Neutrophil (primary cell): ENCODE results near the gene CHST13.
A peak's percentile ranks its signal among the peaks of the same experiment; 100 is the strongest.

ENCODE experiments used
- H3K27ac ChIP-seq: fragments of 200-600 bp; sonication (generic); 2 replicates; pipeline ENCODE4 v1.5.1; 2016; ENCODE audit warnings: mild to moderate bottlenecking, moderate library complexity
- H3K27me3 ChIP-seq: fragments of 200-600 bp; sonication (generic); 2 replicates; pipeline ENCODE4 v1.6.0; 2016; ENCODE audit warnings: mild to moderate bottlenecking
- H3K36me3 ChIP-seq: fragments of 200-600 bp; sonication (generic); 2 replicates; pipeline ENCODE4 v1.5.1; 2017
- H3K4me1 ChIP-seq, 2 experiments: fragments of 200-600 bp in 1 of 2; sonication (generic) in 1 of 2; 1 replicate in 1 of 2; 2 replicates in 1 of 2; pipeline versions ENCODE4 v1.5.1 to v1.6.1; 2013 to 2016; ENCODE audit warnings: low read depth in 1 of 2, low read length in 1 of 2, mild to moderate bottlenecking in 1 of 2, moderate library complexity in 1 of 2; ENCODE audit not compliant: control insufficient read depth in 1 of 2, insufficient read depth in 1 of 2
- H3K4me3 ChIP-seq, 2 experiments: fragments of 200-600 bp in 1 of 2; sonication (generic) in 1 of 2; 1 replicate in 1 of 2; 2 replicates in 1 of 2; pipeline ENCODE4 v1.5.1; 2013 to 2016; ENCODE audit warnings: low read depth in 1 of 2, low read length in 1 of 2, mild to moderate bottlenecking in 1 of 2, moderate library complexity in 1 of 2
- H3K9me3 ChIP-seq: fragments of 200-600 bp; sonication (generic); 2 replicates; pipeline ENCODE4 v1.5.1; 2016
- CTCF ChIP-seq: fragments of 200-600 bp; sonication (generic); IDR thresholded peaks from 2 replicates; pipeline ENCODE4 v1.5.1; 2016; ENCODE audit warnings: antibody characterized with exemption

CHST13 gene

GRCh38 chr3:126528419-126528799 lies 4.5 kb downstream of the CHST13 start:
- no peaks in the 10 kb centered on the region for H3K36me3 ChIP-seq
- peaks cover 14% of the 10 kb centered on the region for H3K27me3 ChIP-seq
- no peak for TF ChIP-seq CTCF
- H3K9me3 ChIP-seq = no peaks in the 10 kb centered on the region
- H3K4me3 ChIP-seq = peak overlapping the region; percentile 31 to 54
- H3K27ac ChIP-seq = peak overlapping the region; percentile 93
- peaks cover 84 to 85% of the 10 kb centered on the region in 2 experiments for H3K4me1 ChIP-seq

- peaks cover 9% of the 10 kb centered on the region for H3K27me3 ChIP-seq
- peak overlapping the region; percentile 93 for H3K27ac ChIP-seq
- no peak for TF ChIP-seq CTCF
- H3K4me3 ChIP-seq = peak overlapping the region; percentile 47 to 54
- no peaks in the 10 kb centered on the region for H3K9me3 ChIP-seq
- no peaks in the 10 kb centered on the region for H3K36me3 ChIP-seq
- H3K4me1 ChIP-seq = peaks cover 85% of the 10 kb centered on the region in 2 experiments
Observed at GRCh38 chr3:126528800-126529541, 5.0 kb downstream of the CHST13 start.

- Histone ChIP-seq H3K9me3 (no peaks in the 10 kb centered on the region), H3K4me3 (peak overlapping the region; percentile 47 to 54), H3K27ac (peak overlapping the region; percentile 93), H3K36me3 (no peaks in the 10 kb centered on the region), H3K4me1 (peaks cover 82 to 86% of the 10 kb centered on the region in 2 experiments), H3K27me3 (peaks cover 7% of the 10 kb centered on the region)
- no peak for TF ChIP-seq CTCF
Observed at GRCh38 chr3:126529585-126530170, 5.7 kb downstream of the CHST13 start.

- TF ChIP-seq CTCF = no peak
- Histone ChIP-seq H3K9me3 (no peaks in the 10 kb centered on the region), H3K36me3 (no peaks in the 10 kb centered on the region), H3K4me3 (peak overlapping the region; percentile 47 to 54), H3K27ac (peak overlapping the region; percentile 93), H3K4me1 (peaks cover 74 to 79% of the 10 kb centered on the region in 2 experiments), H3K27me3 (no peaks in the 10 kb centered on the region)
Observed at GRCh38 chr3:126530171-126531050, 6.5 kb downstream of the CHST13 start.

- no peaks in the 10 kb centered on the region for H3K27me3 ChIP-seq
- TF ChIP-seq CTCF = no peak
Observed at GRCh38 chr3:126531051-126531330, 7.0 kb downstream of the CHST13 start.

More at GRCh38 chr3:126531051-126531330, 7.0 kb downstream of the CHST13 start:
- Histone ChIP-seq H3K4me3 (peak overlapping the region; percentile 47 to 54), H3K27ac (peak overlapping the region; percentile 93), H3K4me1 (peaks cover 69 to 73% of the 10 kb centered on the region in 2 experiments), H3K36me3 (no peaks in the 10 kb centered on the region), H3K9me3 (no peaks in the 10 kb centered on the region)
